ENCODE data around the gene ZDHHC11. TPM values are rescaled to one million over a fixed set of nuclear protein-coding genes. Genes with fewer than 3 reads are reported as not detected.

Gene ZDHHC11
- total RNA-seq, 1 experiment from 2014 or later, result 3.6 TPM

DNA sequence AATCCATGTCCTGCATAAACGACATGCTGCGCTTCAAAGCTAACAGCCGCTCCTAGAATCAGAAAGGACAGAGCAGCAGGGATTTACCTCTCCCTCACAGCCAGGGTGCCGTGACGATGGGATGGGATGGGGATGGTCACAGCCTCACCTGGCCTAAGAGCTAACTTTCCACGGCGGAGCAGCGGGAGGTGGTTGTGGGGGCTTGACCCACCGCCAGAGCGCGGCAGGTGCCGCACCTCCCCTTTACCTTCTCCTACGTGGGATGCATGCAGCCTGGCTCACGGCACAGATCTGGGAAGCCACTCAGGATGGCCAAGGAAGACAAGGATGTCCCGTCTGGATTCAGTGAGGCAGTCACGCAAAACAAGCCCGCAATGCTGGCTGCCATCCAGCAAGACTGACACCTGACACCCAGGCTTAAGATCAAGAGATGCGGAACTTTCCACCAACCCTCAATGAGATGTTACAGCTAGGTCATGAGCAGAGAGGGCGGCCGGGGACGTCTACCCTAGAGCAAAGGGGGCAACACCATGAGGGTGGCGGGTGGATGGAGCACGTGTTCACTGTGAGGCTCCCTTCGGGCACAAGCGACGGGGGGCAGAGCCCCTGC lies 36.0 kb upstream of the ZDHHC11 start:
- intact Hi-C loops (cut with micrococcal nuclease; ENCODE audit: unreplicated experiment), result no loop called here
- Mint-ChIP-seq H3K4me1 (ENCODE audit: low read depth, unreplicated experiment) (peaks cover 7% of the 10 kb centered on the region), H3K27ac (ENCODE audit: unreplicated experiment) (no peak overlapping the region), H3K9me3 (ENCODE audit: unreplicated experiment) (no peaks in the 10 kb centered on the region), H3K36me3 (ENCODE audit: insufficient read depth, unreplicated experiment) (peaks cover 92% of the 10 kb centered on the region), H3K27me3 (ENCODE audit: insufficient read depth, unreplicated experiment) (no peaks in the 10 kb centered on the region), H3K4me3 (ENCODE audit: unreplicated experiment) (no peak overlapping the region)
- peak in 1 of 2 experiments; percentile 25 for DNase-seq
- TF ChIP-seq, protein P1, sequence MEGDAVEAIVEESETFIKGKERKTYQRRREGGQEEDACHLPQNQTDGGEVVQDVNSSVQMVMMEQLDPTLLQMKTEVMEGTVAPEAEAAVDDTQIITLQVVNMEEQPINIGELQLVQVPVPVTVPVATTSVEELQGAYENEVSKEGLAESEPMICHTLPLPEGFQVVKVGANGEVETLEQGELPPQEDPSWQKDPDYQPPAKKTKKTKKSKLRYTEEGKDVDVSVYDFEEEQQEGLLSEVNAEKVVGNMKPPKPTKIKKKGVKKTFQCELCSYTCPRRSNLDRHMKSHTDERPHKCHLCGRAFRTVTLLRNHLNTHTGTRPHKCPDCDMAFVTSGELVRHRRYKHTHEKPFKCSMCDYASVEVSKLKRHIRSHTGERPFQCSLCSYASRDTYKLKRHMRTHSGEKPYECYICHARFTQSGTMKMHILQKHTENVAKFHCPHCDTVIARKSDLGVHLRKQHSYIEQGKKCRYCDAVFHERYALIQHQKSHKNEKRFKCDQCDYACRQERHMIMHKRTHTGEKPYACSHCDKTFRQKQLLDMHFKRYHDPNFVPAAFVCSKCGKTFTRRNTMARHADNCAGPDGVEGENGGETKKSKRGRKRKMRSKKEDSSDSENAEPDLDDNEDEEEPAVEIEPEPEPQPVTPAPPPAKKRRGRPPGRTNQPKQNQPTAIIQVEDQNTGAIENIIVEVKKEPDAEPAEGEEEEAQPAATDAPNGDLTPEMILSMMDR (IDR thresholded peaks at IDR 0.05; ENCODE audit: insufficient read depth in 1 of 2, low read depth in 1 of 2, low read length in 1 of 2, severe bottlenecking in 1 of 2, unreplicated experiment in 1 of 2), result no peak
- no TSS peak for BruUV-seq (replicated peaks)
- H3K4me3 ChIP-seq (ENCODE audit: low read depth, low read length), result no peak overlapping the region
- CTCF ChIA-PET, result no interaction called here
- peaks cover 15% of the 10 kb centered on the region for H3K36me3 ChIP-seq (ENCODE audit: control insufficient read depth, insufficient read depth, low read length)
- POLR2A ChIA-PET, result no interaction called here
- no peaks in the 10 kb centered on the region for H3K4me1 ChIP-seq
- H3K9me3 ChIP-seq, result no peaks in the 10 kb centered on the region
- H3K27me3 ChIP-seq (replicated peaks; ENCODE audit: control insufficient read depth, insufficient read depth, low read length), result no peaks in the 10 kb centered on the region

DNA sequence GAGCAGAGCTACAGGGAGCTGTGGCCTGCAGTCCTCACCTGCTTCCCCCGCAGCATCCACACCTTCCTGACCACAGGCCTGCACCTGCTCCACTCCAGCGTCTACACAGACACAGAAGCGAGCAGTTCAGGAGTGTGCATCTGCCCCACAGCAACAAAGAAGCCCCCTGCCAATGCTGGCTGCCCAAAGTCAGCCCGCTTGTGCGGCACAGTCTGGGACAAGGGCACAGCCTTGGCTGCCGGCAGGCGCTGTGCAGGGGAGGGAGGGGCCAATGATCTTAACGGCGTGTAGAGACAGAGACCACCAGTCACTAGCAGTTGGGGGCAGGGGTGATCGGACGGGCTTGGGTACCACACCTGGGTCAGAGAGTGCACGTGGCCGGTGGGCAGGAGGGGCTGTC lies 35.2 kb upstream of the ZDHHC11 start:
- CTCF ChIA-PET, result no interaction called here
- no peak overlapping the region for H3K27ac Mint-ChIP-seq (ENCODE audit: unreplicated experiment)
- no peaks in the 10 kb centered on the region for H3K9me3 Mint-ChIP-seq (ENCODE audit: unreplicated experiment)
- POLR2A ChIA-PET, result no interaction called here
- no TSS peak for BruUV-seq (replicated peaks)
- intact Hi-C loops (cut with micrococcal nuclease; ENCODE audit: unreplicated experiment), result no loop called here
- no peaks in the 10 kb centered on the region for H3K4me1 Mint-ChIP-seq (ENCODE audit: low read depth, unreplicated experiment)
- H3K36me3 Mint-ChIP-seq (ENCODE audit: insufficient read depth, unreplicated experiment), result peaks cover 90% of the 10 kb centered on the region
- H3K4me3 Mint-ChIP-seq (ENCODE audit: unreplicated experiment), result no peak overlapping the region
- peaks cover 14% of the 10 kb centered on the region for H3K36me3 ChIP-seq (ENCODE audit: control insufficient read depth, insufficient read depth, low read length)
- H3K4me1 ChIP-seq, result no peaks in the 10 kb centered on the region
- H3K27me3 ChIP-seq (replicated peaks; ENCODE audit: control insufficient read depth, insufficient read depth, low read length), result no peaks in the 10 kb centered on the region
- no peaks in the 10 kb centered on the region for H3K27me3 Mint-ChIP-seq (ENCODE audit: insufficient read depth, unreplicated experiment)
- H3K4me3 ChIP-seq (ENCODE audit: low read depth, low read length), result no peak overlapping the region
- no peaks in the 10 kb centered on the region for H3K9me3 ChIP-seq
- TF ChIP-seq, protein P1 (IDR thresholded peaks at IDR 0.05; ENCODE audit: insufficient read depth in 1 of 2, low read depth in 1 of 2, low read length in 1 of 2, severe bottlenecking in 1 of 2, unreplicated experiment in 1 of 2), result no peak
- peak in 1 of 2 experiments; percentile 28 for DNase-seq

DNA sequence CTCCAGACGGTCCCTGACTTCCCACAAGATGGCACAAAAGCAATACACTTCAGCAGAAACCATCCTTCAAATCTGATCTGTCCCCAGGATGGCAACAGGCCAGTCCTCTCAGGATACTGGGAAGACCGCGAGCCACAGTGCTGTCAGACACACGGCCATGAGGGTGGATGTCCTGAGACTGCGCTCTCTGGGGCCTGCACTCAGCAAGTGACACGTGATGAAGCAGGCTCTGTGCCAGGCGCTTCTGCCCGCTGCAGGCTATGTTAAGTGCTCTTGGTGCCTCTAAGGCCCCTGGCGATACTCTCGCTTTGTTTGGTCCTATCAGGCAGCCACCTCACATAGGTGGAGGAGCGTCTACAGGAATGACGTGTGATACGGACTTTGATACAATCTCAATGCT lies 34.7 kb upstream of the ZDHHC11 start:
- TF ChIP-seq, protein P1 (IDR thresholded peaks at IDR 0.05; ENCODE audit: insufficient read depth in 1 of 2, low read depth in 1 of 2, low read length in 1 of 2, severe bottlenecking in 1 of 2, unreplicated experiment in 1 of 2), result no peak
- H3K9me3 Mint-ChIP-seq (ENCODE audit: unreplicated experiment), result no peaks in the 10 kb centered on the region
- H3K36me3 ChIP-seq (ENCODE audit: control insufficient read depth, insufficient read depth, low read length), result peaks cover 12% of the 10 kb centered on the region
- H3K9me3 ChIP-seq, result no peaks in the 10 kb centered on the region
- no peaks in the 10 kb centered on the region for H3K4me1 Mint-ChIP-seq (ENCODE audit: low read depth, unreplicated experiment)
- H3K27ac Mint-ChIP-seq (ENCODE audit: unreplicated experiment), result no peak overlapping the region
- POLR2A ChIA-PET, result no interaction called here
- H3K4me1 ChIP-seq, result no peaks in the 10 kb centered on the region
- H3K36me3 Mint-ChIP-seq (ENCODE audit: insufficient read depth, unreplicated experiment), result peaks cover 87% of the 10 kb centered on the region
- DNase-seq, result peak in 1 of 2 experiments; percentile 23
- intact Hi-C loops (cut with micrococcal nuclease; ENCODE audit: unreplicated experiment), result no loop called here
- no peaks in the 10 kb centered on the region for H3K27me3 ChIP-seq (replicated peaks; ENCODE audit: control insufficient read depth, insufficient read depth, low read length)
- H3K4me3 Mint-ChIP-seq (ENCODE audit: unreplicated experiment), result no peak overlapping the region
- H3K27me3 Mint-ChIP-seq (ENCODE audit: insufficient read depth, unreplicated experiment), result no peaks in the 10 kb centered on the region
- CTCF ChIA-PET, result no interaction called here
- no peak overlapping the region for H3K4me3 ChIP-seq (ENCODE audit: low read depth, low read length)
- BruUV-seq (replicated peaks), result no TSS peak
